ENCODE results near the gene LHFPL6.

LHFPL6 gene

DNA sequence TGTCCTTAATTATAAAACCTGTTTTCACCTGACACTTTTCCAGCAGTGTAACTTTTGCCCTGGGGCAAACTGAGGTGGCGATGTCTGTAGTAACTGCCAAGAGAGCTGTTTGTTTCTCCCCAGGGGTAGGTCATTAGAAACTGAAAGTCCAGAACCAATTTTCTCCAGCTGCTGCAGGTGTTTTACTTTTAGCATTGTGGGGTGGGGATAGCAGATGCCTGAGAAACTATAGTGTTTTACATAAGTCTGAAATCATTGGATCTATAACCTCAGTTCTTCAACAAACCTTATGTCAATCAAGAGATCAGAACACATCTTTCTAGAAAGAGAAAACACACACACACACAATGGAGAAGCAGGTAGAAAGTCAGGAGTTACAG, 92.7 kb downstream of the LHFPL6 start:
- DNase-seq (ENCODE audit: low read depth): no peak

DNA sequence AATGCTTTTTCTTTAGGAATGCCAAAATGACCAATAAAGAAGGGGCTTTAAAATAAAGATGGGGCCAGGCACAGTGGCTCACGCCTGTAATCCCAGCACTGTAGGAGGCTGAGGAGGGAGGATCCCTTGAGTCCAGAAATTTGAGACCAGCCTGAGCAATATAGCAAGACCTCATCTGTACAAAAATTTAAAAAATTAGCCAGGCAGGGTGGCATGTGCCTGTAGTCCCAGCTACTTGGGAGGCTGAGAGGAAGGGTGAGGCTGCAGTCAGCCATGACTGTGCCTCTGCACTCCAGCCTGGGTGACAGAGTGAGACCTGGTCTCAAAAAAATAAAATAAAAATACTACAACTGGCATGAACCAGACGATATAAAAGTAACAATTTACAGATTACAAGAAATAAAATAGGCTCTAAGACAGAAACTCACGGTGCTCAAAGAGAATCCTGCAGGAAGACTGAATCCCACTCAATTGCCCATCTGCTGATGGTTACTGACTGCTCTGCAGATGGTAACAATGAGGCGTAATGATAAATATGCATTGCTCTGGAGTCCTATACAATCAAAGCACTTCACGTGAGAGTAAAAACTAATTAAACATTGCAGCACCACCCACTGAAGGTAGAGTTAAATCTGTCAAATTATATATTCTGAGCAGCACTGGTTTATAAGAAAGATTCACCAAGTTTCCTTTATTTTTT, 93.2 kb downstream of the LHFPL6 start:
- no peak for DNase-seq (ENCODE audit: low read depth)

DNA sequence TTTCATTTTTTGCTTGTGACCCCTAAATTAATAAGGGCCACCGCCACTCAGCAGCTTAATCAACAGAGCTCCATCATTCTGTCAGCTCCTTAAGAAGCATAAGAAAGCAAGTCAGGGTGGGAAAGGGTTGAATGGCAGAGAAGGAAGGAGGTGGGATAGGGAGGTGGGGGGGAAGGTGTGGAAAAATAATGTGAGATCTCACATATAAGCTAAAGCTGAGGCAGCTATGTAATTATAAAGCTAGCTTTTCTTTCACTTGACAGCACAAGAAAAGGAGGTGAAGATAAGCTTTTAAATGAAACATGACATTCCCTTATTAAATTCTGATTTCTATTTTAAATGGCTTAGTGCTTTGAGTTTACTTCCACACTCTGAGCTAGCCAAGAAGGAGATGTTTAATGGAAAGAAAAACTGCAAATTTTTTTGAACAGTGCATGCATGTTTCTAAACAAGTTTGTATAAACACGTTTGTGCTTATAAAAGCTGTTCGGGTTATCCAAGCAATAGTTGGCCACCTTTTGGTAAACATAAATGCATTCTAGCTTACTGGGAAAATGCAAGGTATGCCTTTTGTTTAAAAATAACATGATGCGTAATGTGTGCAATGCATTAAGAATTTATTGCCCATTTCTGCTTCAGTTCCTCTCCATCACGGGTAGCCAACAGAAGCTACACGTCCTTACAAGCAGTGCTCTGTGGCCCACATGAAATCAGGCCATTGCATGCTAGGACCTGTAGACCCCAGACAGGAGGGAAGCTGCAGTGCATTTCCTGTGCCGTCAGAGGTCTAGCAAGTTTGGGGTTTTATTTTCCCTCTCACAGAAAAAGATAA, 96.2 kb downstream of the LHFPL6 start:
- no peak for DNase-seq (ENCODE audit: low read depth)

DNA sequence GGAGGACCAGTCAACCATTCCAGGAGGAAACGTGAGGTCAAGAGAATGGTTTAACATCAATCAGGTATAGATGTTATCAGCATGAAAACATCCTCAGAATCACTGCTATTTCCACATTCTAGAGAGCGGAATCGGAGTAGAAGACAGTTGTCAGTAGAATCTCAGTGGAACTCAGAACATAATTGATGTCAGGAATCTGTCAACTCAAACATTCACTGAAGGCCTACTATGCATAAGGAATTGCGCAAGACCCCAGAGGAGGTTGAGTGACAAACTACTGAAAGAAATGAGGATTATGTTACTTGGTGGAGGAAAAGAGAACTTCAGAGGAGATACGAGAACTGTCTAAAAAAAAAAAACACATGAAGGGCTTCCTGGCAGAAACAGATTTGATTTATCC, 97.8 kb downstream of the LHFPL6 start:
- no peak for DNase-seq (ENCODE audit: low read depth)

DNA sequence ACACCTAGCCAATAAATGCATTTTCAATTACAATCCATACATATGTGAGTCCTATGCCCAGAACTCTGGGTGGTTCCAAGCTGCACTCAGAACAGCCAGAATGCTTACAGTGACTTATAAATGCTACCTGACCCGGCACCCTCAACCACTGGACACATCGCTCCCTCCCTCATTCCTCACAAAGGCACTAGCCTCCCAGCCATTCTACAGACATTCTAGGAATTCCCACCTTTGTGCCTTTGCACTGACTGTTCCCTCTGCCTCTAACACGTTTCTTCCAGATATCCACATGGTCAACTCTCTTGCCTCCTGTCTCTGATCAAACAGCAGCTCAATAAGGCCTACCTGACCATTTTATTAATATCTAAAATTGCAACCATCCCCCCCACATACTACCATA, 99.9 kb downstream of the LHFPL6 start:
- no peak for DNase-seq (ENCODE audit: low read depth)

DNA sequence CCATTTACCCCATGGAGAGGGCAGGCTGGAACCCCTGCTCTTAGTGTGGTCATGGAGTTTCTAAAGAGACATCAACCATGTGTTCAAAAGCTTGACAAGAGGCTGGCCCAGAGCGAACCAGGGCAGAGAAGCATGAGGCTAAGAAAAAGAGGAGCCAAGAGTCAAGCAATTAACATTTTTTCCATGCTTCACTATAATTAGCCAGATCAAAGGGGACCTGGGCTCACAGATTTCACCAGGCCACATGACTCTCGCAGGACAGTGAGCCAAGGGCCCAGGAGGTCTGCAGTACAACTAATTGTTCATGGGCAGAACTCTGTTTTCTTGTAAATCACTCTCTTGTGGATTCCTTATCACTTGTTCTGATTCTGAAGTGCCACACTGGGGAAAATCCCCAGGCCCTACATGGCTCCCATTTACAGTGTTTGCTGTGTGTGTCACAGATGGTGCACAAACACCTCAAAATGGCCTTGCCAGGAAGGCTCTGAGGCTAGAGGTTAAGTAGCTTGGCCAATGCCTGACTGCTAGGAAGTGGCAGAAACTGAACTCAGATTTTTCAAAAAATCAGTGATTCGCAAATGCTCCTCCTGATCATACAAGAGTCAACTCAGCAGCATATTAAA, 101.2 kb downstream of the LHFPL6 start:
- no peak for DNase-seq (ENCODE audit: low read depth)

DNA sequence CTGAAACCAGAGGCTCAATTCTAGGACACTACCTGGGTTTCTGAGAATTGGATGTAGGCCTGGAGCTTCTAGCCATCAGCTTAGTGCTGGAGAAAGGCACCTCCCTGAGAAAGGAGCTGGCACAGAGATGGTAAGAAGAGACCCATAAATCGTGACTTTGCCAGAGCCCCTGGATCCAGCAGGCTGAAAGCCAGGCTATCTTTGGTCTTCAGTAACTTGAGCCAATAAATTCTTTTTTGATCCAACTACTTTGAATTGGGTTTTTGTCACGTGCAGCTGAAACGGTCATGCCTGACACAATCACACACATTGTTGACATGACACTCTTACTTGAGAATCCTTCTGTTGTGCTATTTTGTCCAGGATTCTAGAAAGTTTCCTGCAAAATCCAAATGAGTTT, 103.4 kb downstream of the LHFPL6 start:
- no peak for DNase-seq (ENCODE audit: low read depth)

DNA sequence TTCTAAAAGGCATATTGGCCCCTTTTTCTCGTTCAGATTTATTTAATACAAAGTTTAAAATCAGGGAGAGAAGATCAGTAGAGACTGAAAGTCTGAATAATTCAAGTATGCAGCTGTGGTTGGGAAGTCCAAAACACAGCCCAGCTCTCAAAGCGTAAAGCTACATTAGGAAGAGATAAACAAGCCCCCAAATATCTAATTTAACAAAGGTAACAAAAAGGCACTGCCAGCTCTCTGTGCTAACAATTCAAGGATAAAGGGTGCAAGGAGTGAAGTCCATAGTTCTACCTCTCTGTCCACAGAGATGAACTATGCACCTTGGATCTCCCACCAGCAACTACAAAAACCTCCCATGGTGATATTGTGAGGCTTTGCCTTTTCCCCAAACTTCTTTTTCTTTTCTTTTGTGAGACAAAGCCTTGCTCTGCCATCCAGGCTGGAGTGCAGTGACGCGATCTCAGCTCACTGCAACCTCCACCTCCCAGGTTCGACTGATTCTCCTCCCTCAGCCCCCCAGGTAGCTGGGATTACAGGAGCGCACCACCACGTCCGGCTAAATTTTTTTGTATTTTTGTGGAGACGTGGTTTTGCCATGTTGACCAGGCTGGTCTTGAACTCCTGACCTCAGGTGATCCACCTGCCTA, 104.4 kb downstream of the LHFPL6 start:
- no peak for DNase-seq (ENCODE audit: low read depth)

DNA sequence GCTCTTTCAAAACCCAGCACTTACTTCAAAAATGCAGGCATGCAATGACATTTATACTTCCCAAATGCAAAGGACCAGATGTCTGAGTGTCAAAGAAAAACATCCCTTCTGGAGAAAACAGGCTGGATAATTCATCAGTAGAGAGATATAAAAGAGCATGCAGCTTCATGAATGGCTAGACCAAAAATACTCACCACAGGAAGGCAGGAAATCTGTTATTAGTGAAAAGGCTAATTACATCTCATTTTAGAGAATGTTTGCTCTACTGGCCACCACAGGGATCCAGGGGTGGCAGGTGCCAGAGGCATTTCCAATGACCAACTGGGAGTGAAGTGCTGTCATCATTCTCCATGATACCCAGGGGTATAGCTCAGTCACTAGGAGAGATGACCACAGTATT, 106.5 kb downstream of the LHFPL6 start:
- DNase-seq (ENCODE audit: low read depth): no peak

DNA sequence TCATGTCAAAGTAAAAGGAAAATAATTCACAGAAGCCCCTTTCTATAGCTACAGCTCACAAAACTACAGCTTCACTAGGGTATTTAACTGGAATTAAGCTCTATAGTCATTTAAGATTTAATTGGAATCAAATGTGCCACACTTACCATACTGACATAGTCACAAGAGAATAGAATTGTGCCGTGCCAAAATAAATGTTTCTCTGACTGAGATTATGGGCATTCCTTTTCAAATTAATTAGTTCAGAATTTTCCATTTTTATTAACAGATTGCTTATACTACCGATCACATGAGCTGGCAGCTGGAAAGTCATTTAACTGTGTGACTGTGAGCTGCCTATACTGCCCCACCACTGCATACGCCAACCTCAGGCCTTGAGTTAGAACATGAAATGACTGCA, 108.4 kb downstream of the LHFPL6 start:
- DNase-seq (ENCODE audit: low read depth): no peak

DNA sequence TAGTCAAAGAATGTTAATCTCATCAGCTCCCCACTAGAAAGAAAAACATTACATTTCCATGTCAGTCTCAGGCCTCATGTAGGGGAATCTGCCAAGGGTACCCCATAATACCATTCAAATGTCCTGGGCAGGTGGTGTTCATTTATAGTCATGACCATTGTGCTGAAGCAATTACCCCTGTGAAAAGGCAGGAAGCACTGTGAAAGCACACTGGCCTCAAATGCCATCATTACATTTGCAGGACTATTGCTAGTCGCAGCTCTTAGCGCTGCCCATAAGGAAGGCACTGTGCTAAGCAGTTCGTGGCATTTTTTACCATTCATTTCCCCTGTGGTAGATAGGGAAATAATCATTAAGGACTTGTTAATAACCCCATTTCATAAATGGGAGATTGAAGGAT, 109.0 kb downstream of the LHFPL6 start:
- DNase-seq (ENCODE audit: low read depth): no peak

DNA sequence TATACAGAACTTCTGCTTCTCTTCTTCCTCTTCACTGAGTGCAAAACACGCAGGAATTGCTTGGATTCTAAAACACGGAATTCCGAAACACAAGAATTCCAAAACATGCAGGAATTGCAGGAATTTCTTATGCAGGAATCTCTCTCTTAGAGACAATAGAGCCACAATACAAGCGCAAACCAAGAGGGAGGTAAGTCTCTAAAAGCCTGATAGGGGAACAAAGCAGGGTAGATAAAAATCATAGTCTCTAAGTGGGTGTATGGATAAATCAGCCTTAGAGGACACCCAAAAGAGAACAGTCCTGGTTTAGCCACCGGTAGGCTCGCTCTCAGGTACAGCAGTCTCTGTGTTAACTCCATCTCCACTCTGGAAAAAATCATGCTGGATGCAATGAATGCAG, 112.9 kb downstream of the LHFPL6 start:
- DNase-seq (ENCODE audit: low read depth): no peak

DNA sequence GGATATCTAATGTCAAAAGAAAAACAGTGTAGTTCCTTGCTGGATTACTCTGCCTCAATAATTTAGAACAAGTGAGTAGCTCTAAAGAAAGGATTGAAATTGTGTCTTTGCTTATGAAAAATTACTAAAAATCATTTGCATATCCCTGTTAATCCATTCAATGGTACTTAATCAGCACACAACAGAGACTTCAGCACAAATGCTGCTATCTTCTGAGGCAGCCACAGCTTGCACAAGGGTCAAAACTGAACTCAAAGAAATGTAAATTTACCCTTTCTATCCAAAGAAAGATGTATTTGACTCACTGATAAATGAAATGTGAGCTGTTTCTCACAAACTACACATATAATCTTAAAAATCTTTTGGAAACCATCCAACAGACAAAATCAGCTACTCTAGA, 116.2 kb downstream of the LHFPL6 start:
- DNase-seq (ENCODE audit: low read depth): no peak

DNA sequence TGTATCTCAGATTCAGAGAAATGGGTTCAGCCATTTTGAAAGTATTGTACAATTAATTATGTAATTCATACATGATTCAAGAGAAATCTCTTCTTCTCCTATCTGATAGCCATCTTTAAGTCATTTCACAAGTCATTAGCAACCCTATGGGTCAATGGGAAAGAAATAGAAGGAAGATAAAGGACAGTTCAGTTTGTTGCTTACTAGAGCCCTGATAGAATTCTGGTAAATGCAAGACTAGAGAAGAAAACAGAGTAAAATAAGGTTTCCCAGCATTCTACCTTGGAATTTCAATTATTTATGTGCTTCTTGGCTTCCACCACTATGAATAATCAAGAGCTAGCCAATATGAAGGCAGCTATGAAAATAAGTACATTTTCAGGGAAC, 117.7 kb downstream of the LHFPL6 start:
- no peak for DNase-seq (ENCODE audit: low read depth)

DNA sequence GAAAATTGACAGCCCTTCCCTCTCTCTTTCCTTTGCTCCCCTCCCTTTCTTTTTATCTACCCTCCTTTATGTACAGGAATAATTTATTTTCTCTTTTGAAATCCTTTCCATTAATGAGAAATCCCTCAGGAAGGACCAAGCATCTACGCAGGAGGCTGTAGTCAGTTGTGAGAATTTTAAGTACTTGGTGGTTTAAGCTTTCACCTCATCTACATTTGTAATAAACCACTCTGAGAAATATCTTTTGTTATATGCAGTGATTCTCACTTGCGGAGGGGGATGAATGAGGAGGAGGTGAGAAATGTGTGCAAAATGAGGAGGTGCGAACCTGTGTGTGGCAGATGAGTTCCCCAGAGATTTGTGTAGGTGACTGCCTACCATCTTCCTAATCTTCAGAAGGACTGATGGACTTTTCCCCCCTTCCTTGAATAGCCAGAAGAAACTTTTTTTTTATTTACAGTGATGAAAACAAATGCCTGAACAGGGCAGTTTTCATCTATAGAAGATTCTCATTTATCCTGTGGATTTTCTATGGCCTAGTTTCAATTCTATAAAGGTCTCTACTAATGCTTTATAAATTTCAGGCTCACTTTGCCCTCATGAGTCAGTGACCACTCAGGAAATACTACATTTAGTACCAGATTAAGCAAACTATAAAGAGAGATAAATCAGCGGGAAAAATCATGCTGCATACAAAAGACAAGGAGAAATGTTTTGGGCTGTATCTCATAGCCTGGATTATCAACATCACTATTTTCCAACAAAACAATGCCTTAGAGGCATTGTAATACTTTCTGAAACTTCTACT, 118.3 kb downstream of the LHFPL6 start:
- no peak for DNase-seq (ENCODE audit: low read depth)

DNA sequence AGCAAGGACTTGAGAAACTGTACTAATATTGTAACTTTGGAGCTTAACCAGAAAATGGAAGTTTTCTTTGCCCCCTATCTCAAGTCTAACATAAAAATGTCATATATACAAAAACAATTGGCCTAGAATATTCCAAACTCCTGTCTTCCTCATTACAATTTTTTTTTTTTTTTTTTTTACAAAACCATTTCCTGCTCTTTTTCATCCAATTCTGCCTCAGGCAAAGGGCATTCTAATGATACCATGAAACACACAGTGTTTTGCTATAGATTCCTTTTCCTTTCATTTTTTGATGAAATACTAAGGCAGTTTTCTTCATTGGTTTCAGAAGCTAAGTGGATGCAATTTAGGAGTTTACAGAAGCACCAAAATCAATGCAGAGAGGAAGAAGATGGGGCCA, 119.7 kb downstream of the LHFPL6 start:
- no peak for DNase-seq (ENCODE audit: low read depth)

DNA sequence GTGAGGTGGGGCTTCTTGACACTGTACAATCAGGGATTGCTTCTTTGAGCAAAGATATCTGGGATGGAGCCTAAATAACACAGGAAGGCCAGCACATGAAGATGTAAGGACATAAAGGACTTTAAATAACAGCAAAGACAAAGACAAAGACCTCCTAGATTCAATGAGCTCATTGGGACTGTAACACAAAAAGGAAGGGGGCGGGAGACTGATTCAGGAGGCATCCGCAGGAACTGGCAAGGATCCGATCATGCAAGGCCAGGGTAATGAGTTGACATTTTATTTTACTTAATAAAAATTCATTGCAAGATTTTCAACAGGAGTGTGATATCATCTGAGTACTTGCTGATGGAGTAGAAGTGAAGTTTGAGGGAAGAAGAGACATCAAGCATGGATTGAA, 121.5 kb downstream of the LHFPL6 start:
- no peak for DNase-seq (ENCODE audit: low read depth)

DNA sequence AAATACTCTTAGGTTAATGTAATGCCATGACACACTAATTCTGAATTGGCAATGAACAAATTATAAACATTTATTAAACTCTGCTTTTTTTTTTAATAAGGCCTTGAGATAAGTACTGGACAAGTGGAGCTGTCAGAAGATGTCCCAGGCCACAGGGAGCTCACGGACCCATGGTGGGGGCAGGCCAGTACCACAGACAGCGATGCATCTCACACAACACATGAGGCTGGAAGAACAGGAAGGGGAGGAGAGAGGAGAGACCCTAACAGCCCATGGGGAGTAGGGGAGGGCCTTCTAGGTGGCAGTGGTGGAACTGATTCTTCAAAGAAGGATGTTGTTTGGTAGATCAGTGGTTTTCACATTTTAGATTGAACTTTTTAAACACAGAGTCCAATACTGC, 128.4 kb downstream of the LHFPL6 start:
- no peak for DNase-seq (ENCODE audit: low read depth)

DNA sequence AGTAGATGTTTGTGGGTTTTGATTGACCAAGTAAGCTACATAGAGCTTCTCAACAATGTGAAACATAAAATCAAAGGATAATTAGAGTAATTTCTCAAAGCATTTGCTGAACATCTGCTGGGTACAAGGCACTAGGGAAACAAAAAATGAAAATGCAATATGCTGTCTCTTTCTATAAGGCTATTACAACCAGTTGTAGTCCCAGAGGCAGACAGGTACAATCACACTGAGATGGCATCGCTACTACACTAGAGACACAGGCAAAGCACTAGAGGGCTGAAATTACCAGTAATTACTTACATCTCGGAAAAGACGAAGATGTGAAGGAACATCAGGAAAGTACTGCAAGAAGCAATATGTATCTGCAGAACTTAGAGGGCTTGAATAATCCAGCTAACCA, 133.3 kb downstream of the LHFPL6 start:
- DNase-seq (ENCODE audit: low read depth): no peak

DNA sequence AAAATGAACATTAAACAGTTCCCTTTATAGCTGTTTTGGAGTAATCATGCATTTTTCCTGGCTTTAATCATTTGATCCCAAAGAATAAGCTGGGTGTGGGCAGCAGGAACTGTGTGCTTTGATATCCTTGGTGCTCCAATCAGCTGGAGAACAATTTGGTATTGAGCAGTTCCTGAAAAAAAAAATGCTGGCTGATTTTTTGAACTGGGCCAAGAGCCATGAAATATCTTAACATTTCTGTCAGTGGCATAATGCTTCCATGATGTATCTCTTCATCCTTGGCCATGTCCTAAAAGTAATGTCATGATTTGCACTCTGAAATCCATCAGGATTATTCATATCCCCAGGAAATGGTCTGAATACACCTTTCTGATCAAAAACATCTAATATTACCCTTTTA, 134.7 kb downstream of the LHFPL6 start:
- no peak for DNase-seq (ENCODE audit: low read depth)

DNA sequence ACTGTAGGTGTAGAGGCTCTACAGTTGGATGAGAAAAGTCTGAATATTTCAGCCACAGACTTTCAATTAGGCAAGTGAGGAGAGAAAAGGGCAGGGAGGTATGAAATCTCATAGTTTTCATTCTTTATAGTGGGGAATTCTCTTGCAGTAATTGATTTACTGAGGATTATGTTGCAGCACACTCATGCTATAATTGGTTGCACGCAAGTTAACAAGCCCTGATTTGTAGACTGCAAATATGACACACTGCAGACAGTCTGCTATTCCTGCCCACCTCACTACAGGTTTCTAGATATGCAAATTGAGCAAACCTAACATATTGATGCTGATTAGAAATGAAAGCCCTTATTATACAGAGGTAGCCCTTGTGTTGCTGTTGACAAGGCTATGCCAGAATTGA, 139.4 kb downstream of the LHFPL6 start:
- DNase-seq (ENCODE audit: low read depth): no peak

DNA sequence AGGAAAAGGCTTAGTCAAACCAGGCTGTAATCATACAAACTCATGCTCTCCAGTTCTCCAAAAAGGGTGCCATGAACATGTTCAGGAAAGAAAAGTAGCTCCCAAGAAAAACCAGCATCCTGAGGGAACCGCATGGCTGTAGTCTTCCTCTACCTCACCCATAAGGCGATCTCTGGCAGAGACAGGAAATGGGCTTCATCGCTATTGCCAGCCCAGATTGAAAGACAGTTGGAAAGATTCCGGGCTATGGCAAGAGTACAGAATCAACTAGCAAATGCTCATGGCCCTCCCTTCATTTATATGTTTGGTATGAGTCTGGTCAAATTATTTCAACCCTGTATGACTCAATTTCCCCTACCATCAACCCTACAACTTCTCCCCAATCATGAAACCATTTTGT, 140.1 kb downstream of the LHFPL6 start:
- DNase-seq (ENCODE audit: low read depth): no peak
